ENCODE data around the gene NIBAN1.

The NIBAN1 gene

GRCh38 chr1:184941410-184941733 is 32.9 kb downstream of the NIBAN1 start:
- ATAC-seq (no peak), DNase-seq (ENCODE audit: low spot score in 2 of 2) (no peak)
- Mint-ChIP-seq H3K27ac (peak overlapping the region; percentile 57), H3K36me3 (peaks cover 9% of the 10 kb centered on the region), H3K4me3 (peak overlapping the region; percentile 6), H3K4me1 (peaks cover 55% of the 10 kb centered on the region), H3K9me3 (peaks cover 3% of the 10 kb centered on the region)

- ATAC-seq: no peak
- DNase-seq (ENCODE audit: low spot score in 2 of 2): no peak
- no peak overlapping the region for H3K27ac Mint-ChIP-seq
- no peak overlapping the region for H3K4me3 Mint-ChIP-seq
- H3K36me3 Mint-ChIP-seq: peaks cover 4% of the 10 kb centered on the region
- H3K9me3 Mint-ChIP-seq: peaks cover 3% of the 10 kb centered on the region
- peaks cover 50% of the 10 kb centered on the region for H3K4me1 Mint-ChIP-seq
These were observed 33.5 kb downstream of the NIBAN1 start for GRCh38 chr1:184940694-184941409.

GRCh38 chr1:184940226-184940625 is 34.1 kb downstream of the NIBAN1 start:
- H3K4me1 Mint-ChIP-seq: peaks cover 44% of the 10 kb centered on the region
- peaks cover 3% of the 10 kb centered on the region for H3K9me3 Mint-ChIP-seq
- H3K4me3 Mint-ChIP-seq: no peak overlapping the region
- no peaks in the 10 kb centered on the region for H3K36me3 Mint-ChIP-seq
- DNase-seq (ENCODE audit: low spot score in 2 of 2) (no peak), ATAC-seq (no peak)
- no peak overlapping the region for H3K27ac Mint-ChIP-seq

GRCh38 chr1:184937729-184938128 is 36.6 kb downstream of the NIBAN1 start:
- Mint-ChIP-seq H3K9me3 (no peaks in the 10 kb centered on the region), H3K27ac (peak overlapping the region; percentile 39), H3K4me1 (peaks cover 46% of the 10 kb centered on the region), H3K4me3 (no peak overlapping the region), H3K36me3 (peaks cover 7% of the 10 kb centered on the region)
- ATAC-seq (no peak), DNase-seq (ENCODE audit: low spot score in 2 of 2) (no peak)

- H3K27ac Mint-ChIP-seq: no peak overlapping the region
These were observed 38.1 kb downstream of the NIBAN1 start for GRCh38 chr1:184935920-184936798.

GRCh38 chr1:184933944-184934343 is 40.4 kb downstream of the NIBAN1 start:
- Mint-ChIP-seq H3K36me3 (peaks cover 7% of the 10 kb centered on the region), H3K4me3 (no peak overlapping the region), H3K9me3 (no peaks in the 10 kb centered on the region), H3K4me1 (peaks cover 51% of the 10 kb centered on the region), H3K27ac (no peak overlapping the region)
- no peak for ATAC-seq
- DNase-seq (ENCODE audit: low spot score in 2 of 2): no peak

More at GRCh38 chr1:184935920-184936798, 38.1 kb downstream of the NIBAN1 start:
- Mint-ChIP-seq H3K9me3 (no peaks in the 10 kb centered on the region), H3K4me3 (no peak overlapping the region), H3K36me3 (peaks cover 7% of the 10 kb centered on the region), H3K4me1 (peaks cover 47% of the 10 kb centered on the region)
- DNase-seq (ENCODE audit: low spot score in 2 of 2) (no peak), ATAC-seq (no peak)

- no peak for ATAC-seq
- H3K36me3 Mint-ChIP-seq: peaks cover 7% of the 10 kb centered on the region
These were observed 42.0 kb downstream of the NIBAN1 start for GRCh38 chr1:184932319-184932718.

GRCh38 chr1:184931566-184931965 is 42.7 kb downstream of the NIBAN1 start:
- H3K9me3 Mint-ChIP-seq: peaks cover 5% of the 10 kb centered on the region
- H3K27ac Mint-ChIP-seq: no peak overlapping the region
- no peak overlapping the region for H3K4me3 Mint-ChIP-seq
- peaks cover 7% of the 10 kb centered on the region for H3K36me3 Mint-ChIP-seq
- ATAC-seq (no peak), DNase-seq (ENCODE audit: low spot score in 2 of 2) (no peak)
- peaks cover 41% of the 10 kb centered on the region for H3K4me1 Mint-ChIP-seq

More at GRCh38 chr1:184932319-184932718, 42.0 kb downstream of the NIBAN1 start:
- peaks cover 41% of the 10 kb centered on the region for H3K4me1 Mint-ChIP-seq
- DNase-seq (ENCODE audit: low spot score in 2 of 2): no peak
- H3K9me3 Mint-ChIP-seq: no peaks in the 10 kb centered on the region
- H3K4me3 Mint-ChIP-seq: no peak overlapping the region
- H3K27ac Mint-ChIP-seq: no peak overlapping the region

- peaks cover 41% of the 10 kb centered on the region for H3K4me1 Mint-ChIP-seq
- peak overlapping the region; percentile 16 for H3K4me3 Mint-ChIP-seq
- H3K9me3 Mint-ChIP-seq: peaks cover 8% of the 10 kb centered on the region
- H3K27ac Mint-ChIP-seq: peak overlapping the region; percentile 33
- ATAC-seq (peak; percentile 99), DNase-seq (ENCODE audit: low spot score in 2 of 2) (no peak)
- peaks cover 7% of the 10 kb centered on the region for H3K36me3 Mint-ChIP-seq
These were observed 43.7 kb downstream of the NIBAN1 start for GRCh38 chr1:184930645-184931044.

- ATAC-seq (no peak), DNase-seq (ENCODE audit: low spot score in 2 of 2) (no peak)
- Mint-ChIP-seq H3K9me3 (peaks cover 8% of the 10 kb centered on the region), H3K4me3 (peak overlapping the region; percentile 16), H3K36me3 (peaks cover 7% of the 10 kb centered on the region), H3K4me1 (peaks cover 41% of the 10 kb centered on the region), H3K27ac (peak overlapping the region; percentile 33)
These were observed 44.1 kb downstream of the NIBAN1 start for GRCh38 chr1:184930232-184930631.

GRCh38 chr1:184929711-184930202 is 44.6 kb downstream of the NIBAN1 start:
- H3K9me3 Mint-ChIP-seq: peaks cover 11% of the 10 kb centered on the region
- H3K4me3 Mint-ChIP-seq: no peak overlapping the region
- H3K36me3 Mint-ChIP-seq: peaks cover 7% of the 10 kb centered on the region
- H3K4me1 Mint-ChIP-seq: peaks cover 41% of the 10 kb centered on the region
- ATAC-seq (no peak), DNase-seq (ENCODE audit: low spot score in 2 of 2) (no peak)
- H3K27ac Mint-ChIP-seq: peak overlapping the region; percentile 33

- Mint-ChIP-seq H3K9me3 (peaks cover 11% of the 10 kb centered on the region), H3K27ac (peak overlapping the region; percentile 29), H3K4me1 (peaks cover 34% of the 10 kb centered on the region), H3K36me3 (no peaks in the 10 kb centered on the region), H3K4me3 (no peak overlapping the region)
- ATAC-seq: no peak
- DNase-seq (ENCODE audit: low spot score in 2 of 2): no peak
These were observed 45.9 kb downstream of the NIBAN1 start for GRCh38 chr1:184928394-184928793.
